T-helper 1 cell treated with Interleukin-12 subunit alpha and Interleukin-12 subunit beta and Interleukin-4 antibody, amounts not matched to agents 30 μg/mL and 1 μg/mL, for 36 hours (primary cell): ENCODE data around the gene C19orf38.
A peak's percentile ranks its signal among the peaks of the same experiment; 100 is the strongest.

Experiments used
- H3K27ac Mint-ChIP-seq: one replicate; pipeline ENCODE4 v1.8.0; 2021; ENCODE audit warnings: mild to moderate bottlenecking, mixed read lengths
- H3K27me3 Mint-ChIP-seq: one replicate; pipeline ENCODE4 v1.8.0; 2021; ENCODE audit warnings: low read depth, mixed read lengths
- H3K36me3 Mint-ChIP-seq: one replicate; pipeline ENCODE4 v1.8.0; 2021; ENCODE audit warnings: low read depth, mixed read lengths
- H3K4me1 Mint-ChIP-seq: one replicate; pipeline ENCODE4 v1.8.0; 2021; ENCODE audit warnings: low read depth, mixed read lengths
- H3K4me3 Mint-ChIP-seq: one replicate; pipeline ENCODE4 v1.8.0; 2021; ENCODE audit warnings: mild to moderate bottlenecking, moderate library complexity, mixed read lengths
- H3K9me3 Mint-ChIP-seq: one replicate; pipeline ENCODE4 v1.8.0; 2021; ENCODE audit warnings: mixed read lengths

Gene C19orf38, protein sequence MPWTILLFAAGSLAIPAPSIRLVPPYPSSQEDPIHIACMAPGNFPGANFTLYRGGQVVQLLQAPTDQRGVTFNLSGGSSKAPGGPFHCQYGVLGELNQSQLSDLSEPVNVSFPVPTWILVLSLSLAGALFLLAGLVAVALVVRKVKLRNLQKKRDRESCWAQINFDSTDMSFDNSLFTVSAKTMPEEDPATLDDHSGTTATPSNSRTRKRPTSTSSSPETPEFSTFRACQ

DNA sequence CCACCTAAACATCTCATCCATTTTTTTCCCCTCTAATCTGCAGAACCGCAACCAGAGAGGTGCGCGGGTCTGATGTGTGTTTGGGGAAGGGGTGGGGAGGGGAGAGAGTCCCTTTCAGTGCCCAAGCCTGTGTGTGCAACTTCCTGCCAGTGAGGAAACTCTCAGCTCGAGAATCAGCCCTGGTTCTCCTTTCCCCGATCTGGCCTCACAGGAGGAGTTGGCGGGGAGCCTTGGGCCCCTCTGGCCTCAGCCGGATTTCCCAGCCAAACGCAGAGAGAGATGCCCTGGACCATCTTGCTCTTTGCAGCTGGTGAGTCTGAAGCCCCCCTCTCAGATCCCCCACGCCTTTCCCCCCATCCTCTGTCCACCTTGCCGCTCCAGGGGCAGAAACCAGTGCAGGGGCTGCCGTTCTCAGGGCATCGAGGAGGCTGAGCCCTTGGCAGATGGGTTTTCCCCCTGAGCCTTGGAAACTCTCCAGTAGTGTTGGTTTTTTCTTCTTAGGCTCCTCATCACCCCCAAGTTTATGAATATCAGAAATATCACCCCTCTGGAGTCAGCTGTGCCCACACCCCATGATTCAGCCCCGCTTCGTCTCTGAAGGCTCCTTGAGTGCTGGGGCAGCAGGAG is at the start of gene C19orf38:
Gene C19orf38 (plus strand): TSS at position 186 of the 627 bp plus-strand sequence. CDS start 94 bp downstream, at position 280.
- peaks cover 7% of the 10 kb centered on the region for H3K9me3 Mint-ChIP-seq

DNA sequence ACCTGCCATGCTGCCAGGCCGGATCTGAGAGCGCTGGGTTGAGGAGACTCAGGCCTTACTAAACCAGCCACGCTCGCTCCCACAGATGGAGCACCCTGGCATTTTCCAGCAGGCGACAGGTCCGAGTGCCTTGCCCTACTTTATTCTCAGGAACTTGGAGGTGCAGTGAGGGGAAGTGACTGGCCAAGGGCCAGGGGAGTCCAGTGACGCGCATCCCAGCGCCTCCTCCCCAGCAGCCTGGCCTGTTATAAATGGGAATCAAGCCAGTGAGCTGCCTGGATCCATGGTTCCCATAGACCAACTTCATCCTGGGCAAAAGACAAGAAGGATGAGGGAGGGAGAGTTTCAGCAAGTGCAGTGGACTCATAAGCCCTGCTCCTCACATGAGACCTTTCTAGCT is 47.7 kb upstream of the C19orf38 start:
- H3K36me3 Mint-ChIP-seq: peaks cover 49% of the 10 kb centered on the region
- H3K27me3 Mint-ChIP-seq: no peaks in the 10 kb centered on the region
- peak overlapping the region; percentile 36 for H3K27ac Mint-ChIP-seq
- H3K4me3 Mint-ChIP-seq: no peak overlapping the region
- no peaks in the 10 kb centered on the region for H3K9me3 Mint-ChIP-seq
- H3K4me1 Mint-ChIP-seq: peaks cover 31% of the 10 kb centered on the region

More for the DNA sequence above, at the start of gene C19orf38:
- peaks cover 6% of the 10 kb centered on the region for H3K4me1 Mint-ChIP-seq
- no peaks in the 10 kb centered on the region for H3K27me3 Mint-ChIP-seq
- H3K27ac Mint-ChIP-seq: peak within 1 kb of the TSS; percentile 34
- peaks cover 4% of the 10 kb centered on the region for H3K36me3 Mint-ChIP-seq
- peak within 1 kb of the TSS; percentile 54 for H3K4me3 Mint-ChIP-seq

GRCh38 chr19:10802479-10802878 is 45.7 kb upstream of the C19orf38 start:
- Mint-ChIP-seq H3K27ac (no peak overlapping the region), H3K9me3 (no peaks in the 10 kb centered on the region), H3K4me1 (peaks cover 25% of the 10 kb centered on the region)

GRCh38 chr19:10803252-10803651 is 45.0 kb upstream of the C19orf38 start:
- Mint-ChIP-seq H3K4me1 (peaks cover 21% of the 10 kb centered on the region), H3K4me3 (no peak overlapping the region), H3K27me3 (no peaks in the 10 kb centered on the region), H3K27ac (no peak overlapping the region), H3K9me3 (no peaks in the 10 kb centered on the region), H3K36me3 (peaks cover 44% of the 10 kb centered on the region)

More at GRCh38 chr19:10802479-10802878, 45.7 kb upstream of the C19orf38 start:
- H3K36me3 Mint-ChIP-seq: peaks cover 46% of the 10 kb centered on the region
- no peaks in the 10 kb centered on the region for H3K27me3 Mint-ChIP-seq
- no peak overlapping the region for H3K4me3 Mint-ChIP-seq

- Mint-ChIP-seq H3K9me3 (peaks cover 6% of the 10 kb centered on the region), H3K27me3 (no peaks in the 10 kb centered on the region), H3K4me3 (no peak overlapping the region), H3K4me1 (peaks cover 23% of the 10 kb centered on the region), H3K27ac (no peak overlapping the region), H3K36me3 (peaks cover 50% of the 10 kb centered on the region)
Measured at GRCh38 chr19:10805065-10805757, 43.0 kb upstream of the C19orf38 start.

GRCh38 chr19:10805758-10806247 is 42.4 kb upstream of the C19orf38 start:
- H3K36me3 Mint-ChIP-seq: peaks cover 48% of the 10 kb centered on the region
- peaks cover 25% of the 10 kb centered on the region for H3K4me1 Mint-ChIP-seq
- peaks cover 6% of the 10 kb centered on the region for H3K9me3 Mint-ChIP-seq
- H3K27me3 Mint-ChIP-seq: no peaks in the 10 kb centered on the region
- H3K4me3 Mint-ChIP-seq: no peak overlapping the region
- H3K27ac Mint-ChIP-seq: no peak overlapping the region

- Mint-ChIP-seq H3K27ac (peak overlapping the region; percentile 85), H3K27me3 (no peaks in the 10 kb centered on the region), H3K4me3 (peak overlapping the region; percentile 58), H3K36me3 (peaks cover 47% of the 10 kb centered on the region), H3K4me1 (peaks cover 33% of the 10 kb centered on the region), H3K9me3 (peaks cover 6% of the 10 kb centered on the region)
Measured at GRCh38 chr19:10808937-10809649, 39.1 kb upstream of the C19orf38 start.

DNA sequence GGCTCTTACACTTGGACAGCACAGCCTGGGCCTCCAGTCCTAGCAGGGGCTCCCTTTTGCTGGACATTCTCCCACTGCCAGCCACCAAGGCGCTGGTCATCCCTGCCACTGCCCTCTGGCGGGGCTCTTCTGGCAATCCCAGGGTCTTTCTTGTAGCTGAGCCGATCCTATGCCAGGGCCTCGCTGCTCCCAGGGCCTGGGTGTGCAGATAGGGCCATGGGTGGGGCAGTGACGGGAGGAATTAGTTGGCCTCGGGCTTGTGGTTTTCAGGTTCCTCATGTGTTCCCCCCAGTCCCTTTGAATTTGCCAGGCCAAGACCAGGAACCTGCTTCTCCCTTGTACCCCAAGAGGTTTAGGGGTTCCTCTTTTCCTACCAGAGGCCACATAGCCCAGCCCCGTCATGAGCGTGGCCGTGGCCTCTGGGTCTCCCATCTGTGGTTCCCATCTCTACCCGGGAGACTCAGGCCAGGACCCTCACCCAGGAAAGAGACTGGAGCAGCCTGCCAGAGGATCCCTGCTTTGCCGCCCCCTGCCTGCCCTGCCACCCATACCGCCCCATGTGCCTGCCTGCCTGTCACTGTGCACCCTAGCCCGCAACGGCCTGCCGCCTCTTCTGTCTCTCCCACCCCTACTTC is 38.4 kb upstream of the C19orf38 start:
- Mint-ChIP-seq H3K4me1 (peaks cover 36% of the 10 kb centered on the region), H3K4me3 (no peak overlapping the region), H3K27me3 (no peaks in the 10 kb centered on the region), H3K27ac (peak overlapping the region; percentile 85), H3K9me3 (peaks cover 6% of the 10 kb centered on the region), H3K36me3 (peaks cover 45% of the 10 kb centered on the region)

DNA sequence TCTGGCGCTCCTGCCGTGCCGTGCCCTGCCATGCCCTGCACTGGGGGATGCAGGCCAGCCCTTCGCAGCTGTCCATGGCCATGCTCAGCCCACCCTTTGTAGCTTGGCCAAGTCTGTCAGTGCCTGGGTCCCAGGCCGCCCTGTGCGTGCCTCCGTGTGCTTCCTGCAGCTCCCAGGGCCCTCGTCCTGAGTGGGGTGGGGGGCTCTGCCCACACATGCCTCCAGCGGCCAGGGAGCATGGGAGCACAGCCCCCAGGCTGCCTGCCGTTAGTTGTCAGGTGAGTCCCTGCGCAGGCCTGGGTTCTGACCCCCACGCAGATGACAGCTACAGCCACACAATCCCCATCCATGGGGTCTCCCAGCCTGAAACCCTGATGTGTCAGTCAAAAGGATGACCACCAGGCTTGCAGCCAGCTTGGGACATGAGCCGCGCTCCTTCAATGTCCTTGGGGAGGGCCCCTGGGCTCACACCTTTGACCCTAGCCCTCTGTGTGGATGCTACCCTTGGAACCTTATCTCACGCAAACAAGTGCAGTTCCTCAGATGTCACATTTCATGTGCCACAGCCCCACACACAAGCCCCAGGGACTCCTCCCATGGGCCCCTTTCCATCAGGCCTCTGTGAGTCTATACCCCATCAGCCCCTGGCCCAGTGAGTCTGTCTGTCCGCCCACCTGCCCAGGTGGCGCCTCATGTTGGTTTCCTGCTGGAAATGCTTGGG is 36.7 kb upstream of the C19orf38 start:
- Mint-ChIP-seq H3K36me3 (peaks cover 39% of the 10 kb centered on the region), H3K27ac (peak overlapping the region; percentile 41)

DNA sequence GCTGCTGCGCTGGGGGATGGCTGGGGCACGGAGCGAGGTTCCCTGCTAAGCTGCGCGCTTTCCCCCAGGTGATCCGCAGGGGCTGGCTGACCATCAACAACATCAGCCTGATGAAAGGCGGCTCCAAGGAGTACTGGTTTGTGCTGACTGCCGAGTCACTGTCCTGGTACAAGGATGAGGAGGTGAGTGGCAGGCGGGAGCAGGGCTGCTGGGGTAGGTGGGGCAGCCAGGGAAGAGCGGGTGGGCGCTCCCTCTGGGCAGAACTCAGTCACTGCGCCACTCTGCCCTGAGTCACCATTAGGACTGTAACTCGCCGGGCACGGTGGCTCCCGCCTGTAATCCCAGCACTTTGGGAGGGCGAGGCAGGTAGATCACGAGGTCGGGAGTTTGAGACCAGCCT is 36.0 kb upstream of the C19orf38 start:
- Mint-ChIP-seq H3K27ac (peak overlapping the region; percentile 59), H3K4me1 (peaks cover 40% of the 10 kb centered on the region)

More for the DNA sequence above, 36.7 kb upstream of the C19orf38 start:
- Mint-ChIP-seq H3K4me1 (peaks cover 40% of the 10 kb centered on the region), H3K9me3 (peaks cover 6% of the 10 kb centered on the region), H3K4me3 (no peak overlapping the region), H3K27me3 (no peaks in the 10 kb centered on the region)

DNA sequence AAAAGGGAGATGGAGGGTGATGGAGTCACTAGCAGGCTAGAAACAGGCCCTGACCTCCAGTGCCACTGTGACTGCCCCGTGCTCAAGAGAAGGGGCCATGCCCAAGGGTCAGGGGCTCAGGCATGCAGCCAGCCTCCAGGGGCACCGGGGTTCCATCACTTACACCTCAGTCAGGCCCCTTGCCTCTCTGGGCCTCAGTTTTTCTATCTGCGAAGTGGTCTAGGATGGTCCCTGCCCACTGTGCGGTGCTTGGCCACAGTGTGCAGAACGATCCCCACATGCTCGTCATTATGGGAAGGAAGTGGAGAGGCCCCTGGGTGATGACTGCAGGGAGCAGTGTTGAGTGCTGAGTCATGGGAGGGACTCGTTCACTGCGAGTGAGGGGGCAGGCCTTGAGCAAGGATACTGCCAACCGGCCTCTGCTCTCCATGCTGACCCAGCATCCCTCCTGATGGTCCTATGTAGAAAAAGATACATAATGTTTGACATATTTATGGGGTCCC is 35.3 kb upstream of the C19orf38 start:
- peak overlapping the region; percentile 42 for H3K4me3 Mint-ChIP-seq
- H3K4me1 Mint-ChIP-seq: peaks cover 39% of the 10 kb centered on the region

More for the DNA sequence above, 36.0 kb upstream of the C19orf38 start:
- Mint-ChIP-seq H3K4me3 (no peak overlapping the region), H3K36me3 (peaks cover 39% of the 10 kb centered on the region), H3K9me3 (peaks cover 6% of the 10 kb centered on the region), H3K27me3 (no peaks in the 10 kb centered on the region)

DNA sequence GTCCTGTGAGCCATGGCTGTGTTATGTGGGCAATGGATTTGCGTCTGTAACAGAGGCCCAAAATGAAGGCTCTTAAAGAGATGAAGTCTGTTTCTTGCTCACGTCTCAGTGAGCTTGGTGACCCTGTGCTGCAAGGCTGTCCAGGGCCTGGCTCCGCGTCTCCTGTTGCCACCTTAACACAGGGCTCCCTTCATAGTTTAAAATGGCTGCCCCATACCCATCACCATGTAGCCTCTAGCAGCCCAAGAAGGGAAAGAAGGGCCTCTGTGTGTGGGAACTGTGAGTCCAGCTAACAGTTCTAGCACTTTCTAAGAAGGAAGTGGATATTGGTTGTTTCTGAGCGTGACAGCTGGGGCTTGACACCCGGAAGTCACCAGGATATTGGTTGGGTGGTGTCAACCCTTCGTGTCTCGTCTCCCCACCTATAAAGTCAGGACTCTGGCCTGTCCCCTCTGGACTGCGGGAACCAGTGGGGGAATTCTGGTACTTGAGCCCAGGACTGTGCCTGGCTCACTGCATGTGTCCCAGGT is 33.1 kb upstream of the C19orf38 start:
- H3K4me1 Mint-ChIP-seq: peaks cover 20% of the 10 kb centered on the region
- peak overlapping the region; percentile 69 for H3K27ac Mint-ChIP-seq
- H3K36me3 Mint-ChIP-seq: peaks cover 29% of the 10 kb centered on the region

More for the DNA sequence above, 35.3 kb upstream of the C19orf38 start:
- Mint-ChIP-seq H3K27ac (peak overlapping the region; percentile 91), H3K36me3 (peaks cover 38% of the 10 kb centered on the region), H3K9me3 (peaks cover 6% of the 10 kb centered on the region), H3K27me3 (no peaks in the 10 kb centered on the region)

More for the DNA sequence above, 33.1 kb upstream of the C19orf38 start:
- Mint-ChIP-seq H3K27me3 (no peaks in the 10 kb centered on the region), H3K9me3 (no peaks in the 10 kb centered on the region), H3K4me3 (no peak overlapping the region)
